Caco-2 (cell line): ENCODE measurements around the gene NFASC. TPM values are rescaled to one million over a fixed set of nuclear protein-coding genes. Genes with fewer than 3 reads are reported as not detected.

Experiments used
- BruUV-seq: library from RNA; stranded (reverse); fragments of 400-500 nt; replicated peaks from 2 replicates; lab custom pipeline; 2021; lab: Mats Ljungman, UMichigan
- CTCF ChIA-PET: fragments of 300-600 bp; sonication (Branson Sonifier 250); formaldehyde crosslinking; loops from one replicate; lab custom pipeline; 2022; ENCODE audit warnings: antibody characterized with exemption; lab: Charles Lee
- POLR2A ChIA-PET: fragments of 300-600 bp; sonication (Branson Sonifier 250); formaldehyde crosslinking; loops from one replicate; lab custom pipeline; 2022; ENCODE audit warnings: antibody characterized with exemption; lab: Charles Lee
- DNase-seq, 2 experiments: peaks; one replicate each; pipeline versions ENCODE4 v3.0.0 to v3.0.0-alpha.2; 2020 to 2022
- H3K27me3 ChIP-seq: replicated peaks from 2 replicates; pipeline ENCODE4 v1.6.0; 2011; ENCODE audit warnings: low read length; ENCODE audit not compliant: control insufficient read depth, insufficient read depth
- H3K36me3 ChIP-seq: 2 replicates; pipeline ENCODE4 v1.5.1; 2011; ENCODE audit warnings: low read length; ENCODE audit not compliant: control insufficient read depth, insufficient read depth
- H3K4me1 ChIP-seq: fragments of 250-450 bp; sonication (Bioruptor Pico); 2 replicates; pipeline ENCODE4 v1.5.1; 2020; ENCODE audit warnings: mild to moderate bottlenecking
- H3K4me3 ChIP-seq: 2 replicates; pipeline ENCODE4 v1.5.1; 2011; ENCODE audit warnings: low read depth, mild to moderate bottlenecking, control low read depth, low read length
- H3K9me3 ChIP-seq: fragments of 250-450 bp; sonication (Bioruptor Pico); 2 replicates; pipeline ENCODE4 v1.5.1; 2020; ENCODE audit warnings: mild to moderate bottlenecking, moderate library complexity
- H3K27ac Mint-ChIP-seq: one replicate; pipeline ENCODE4 v1.8.0; 2022; ENCODE audit warnings: mixed read lengths; ENCODE audit not compliant: unreplicated experiment
- H3K27me3 Mint-ChIP-seq: one replicate; pipeline ENCODE4 v1.8.0; 2022; ENCODE audit warnings: mixed read lengths; ENCODE audit not compliant: insufficient read depth, unreplicated experiment
- H3K36me3 Mint-ChIP-seq: one replicate; pipeline ENCODE4 v1.8.0; 2022; ENCODE audit warnings: mild to moderate bottlenecking, mixed read lengths; ENCODE audit not compliant: insufficient read depth, unreplicated experiment
- H3K4me1 Mint-ChIP-seq: one replicate; pipeline ENCODE4 v1.8.0; 2022; ENCODE audit warnings: low read depth, mixed read lengths; ENCODE audit not compliant: unreplicated experiment
- H3K4me3 Mint-ChIP-seq: one replicate; pipeline ENCODE4 v1.8.0; 2022; ENCODE audit warnings: mild to moderate bottlenecking, moderate library complexity, mixed read lengths; ENCODE audit not compliant: unreplicated experiment
- H3K9me3 Mint-ChIP-seq: one replicate; pipeline ENCODE4 v1.8.0; 2022; ENCODE audit warnings: mixed read lengths; ENCODE audit not compliant: unreplicated experiment
- CTCF ChIP-seq, 2 experiments: fragments of 200-600 bp in 1 of 2; IDR thresholded peaks; 1 replicate in 1 of 2; 2 replicates in 1 of 2; pipeline versions ENCODE4 v1.5.1 to v1.8.0; 2011 to 2022; ENCODE audit warnings: antibody characterized with exemption in 1 of 2, control low read depth in 1 of 2, inconsistent platforms in 1 of 2, low read depth in 1 of 2, low read length in 1 of 2, mild to moderate bottlenecking in 1 of 2, moderate library complexity in 1 of 2; ENCODE audit not compliant: insufficient read depth in 1 of 2, severe bottlenecking in 1 of 2, unreplicated experiment in 1 of 2
- intact Hi-C: fragments of 100-400 bp; cut with micrococcal nuclease; formaldehyde crosslinking; loops from one replicate; pipeline ENCODE4 v1.10.0; 2022; ENCODE audit not compliant: unreplicated experiment
- total RNA-seq: library from RNA; stranded (reverse); gene quantifications from 2 replicates; pipeline ENCODE4 v1.2.3, GENCODE V29; 2022

Gene NFASC
- total RNA-seq, 1 experiment from 2014 or later = 1.3 TPM

DNA sequence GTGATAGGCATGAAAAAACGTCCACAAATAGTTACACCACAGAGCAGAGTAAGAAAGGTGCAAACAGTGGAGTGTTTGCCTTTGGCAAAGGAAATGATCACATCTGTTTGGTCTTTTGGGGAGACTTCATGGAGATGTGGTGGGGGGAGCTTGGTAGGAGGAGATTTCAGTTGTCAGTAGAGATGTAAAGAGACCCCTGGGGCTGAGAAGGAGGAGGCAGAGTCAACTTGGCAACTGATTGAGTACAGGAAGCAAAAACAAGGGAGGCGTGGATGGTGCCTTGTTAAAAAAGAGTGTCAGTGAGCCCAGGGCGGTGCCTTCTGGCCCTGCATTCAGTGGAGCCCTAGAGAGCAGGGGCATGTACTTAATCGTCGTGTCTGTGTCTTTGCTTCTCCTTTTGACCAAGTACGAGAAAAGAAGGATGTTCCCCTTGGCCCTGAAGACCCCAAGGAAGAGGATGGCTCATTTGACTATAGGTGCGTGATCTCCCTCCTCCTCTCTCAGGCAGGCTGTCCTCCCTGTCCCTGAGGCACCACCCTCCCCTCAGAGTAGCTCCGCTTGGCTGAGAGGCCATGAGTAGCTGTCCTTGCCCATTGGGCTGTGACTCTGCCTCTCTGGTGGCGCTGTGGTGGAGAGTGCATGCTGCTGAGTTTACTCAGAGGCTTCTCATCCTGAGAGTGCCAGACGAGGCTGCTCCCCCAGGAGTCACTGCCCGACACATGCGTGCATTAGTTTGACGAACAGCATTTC, 141.9 kb downstream of the NFASC start:
- H3K27ac Mint-ChIP-seq = no peak overlapping the region
- Histone ChIP-seq H3K36me3 (no peaks in the 10 kb centered on the region), H3K4me3 (no peak overlapping the region), H3K9me3 (no peaks in the 10 kb centered on the region), H3K4me1 (peaks cover 7% of the 10 kb centered on the region), H3K27me3 (no peaks in the 10 kb centered on the region)
- DNase-seq = no peak
- BruUV-seq = no TSS peak
- intact Hi-C loops = no loop called here
- no peaks in the 10 kb centered on the region for H3K4me1 Mint-ChIP-seq
- H3K4me3 Mint-ChIP-seq = no peak overlapping the region
- no peaks in the 10 kb centered on the region for H3K27me3 Mint-ChIP-seq
- no peak for TF ChIP-seq CTCF (IDR thresholded peaks at IDR 0.05; ENCODE audit: insufficient read depth in 1 of 2, low read depth in 1 of 2, low read length in 1 of 2, severe bottlenecking in 1 of 2, unreplicated experiment in 1 of 2)
- no peaks in the 10 kb centered on the region for H3K36me3 Mint-ChIP-seq
- no peaks in the 10 kb centered on the region for H3K9me3 Mint-ChIP-seq
- CTCF ChIA-PET = interaction anchor here (0.6 to 1.0 kb wide), 2 partner anchors 49 to 475 kb away, joined by 3 to 4 read pairs; no protein-coding TSS in a partner anchor
- POLR2A ChIA-PET = no interaction called here

- Histone ChIP-seq H3K9me3 (no peaks in the 10 kb centered on the region), H3K36me3 (no peaks in the 10 kb centered on the region), H3K4me1 (peaks cover 7% of the 10 kb centered on the region), H3K27me3 (no peaks in the 10 kb centered on the region), H3K4me3 (no peak overlapping the region)
- DNase-seq = no peak
- Mint-ChIP-seq H3K9me3 (no peaks in the 10 kb centered on the region), H3K27ac (no peak overlapping the region), H3K36me3 (no peaks in the 10 kb centered on the region), H3K4me3 (no peak overlapping the region), H3K27me3 (no peaks in the 10 kb centered on the region), H3K4me1 (no peaks in the 10 kb centered on the region)
- no TSS peak for BruUV-seq
- ChIA-PET POLR2A (no interaction called here), CTCF (interaction anchor here (1.0 kb wide), 1 partner anchor 48 kb away, joined by 4 read pairs; no protein-coding TSS in a partner anchor)
- TF ChIP-seq CTCF (IDR thresholded peaks at IDR 0.05; ENCODE audit: insufficient read depth in 1 of 2, low read depth in 1 of 2, low read length in 1 of 2, severe bottlenecking in 1 of 2, unreplicated experiment in 1 of 2) = no peak
- intact Hi-C loops = no loop called here
Observed at GRCh38 chr1:205013683-205014367, 143.2 kb downstream of the NFASC start.

- ChIA-PET POLR2A (no interaction called here), CTCF (no interaction called here)
Observed at GRCh38 chr1:205014783-205015182, 144.1 kb downstream of the NFASC start.

More at GRCh38 chr1:205014783-205015182, 144.1 kb downstream of the NFASC start:
- BruUV-seq = no TSS peak
- TF ChIP-seq CTCF (IDR thresholded peaks at IDR 0.05; ENCODE audit: insufficient read depth in 1 of 2, low read depth in 1 of 2, low read length in 1 of 2, severe bottlenecking in 1 of 2, unreplicated experiment in 1 of 2) = no peak
- H3K4me1 ChIP-seq = peaks cover 7% of the 10 kb centered on the region
- H3K27ac Mint-ChIP-seq = no peak overlapping the region
- no peaks in the 10 kb centered on the region for H3K36me3 ChIP-seq
- H3K9me3 Mint-ChIP-seq = no peaks in the 10 kb centered on the region
- no peaks in the 10 kb centered on the region for H3K36me3 Mint-ChIP-seq
- H3K27me3 Mint-ChIP-seq = no peaks in the 10 kb centered on the region
- no peaks in the 10 kb centered on the region for H3K4me1 Mint-ChIP-seq
- H3K9me3 ChIP-seq = no peaks in the 10 kb centered on the region
- no peak overlapping the region for H3K4me3 Mint-ChIP-seq
- intact Hi-C loops = no loop called here
- H3K4me3 ChIP-seq = no peak overlapping the region
- no peak for DNase-seq
- peaks cover 2% of the 10 kb centered on the region; the same call in 1 of the 2 replicates for H3K27me3 ChIP-seq
